ENCODE measurements around the gene OXCT2.
"Not testable (repeated sequence)": the region's sequence is repeated elsewhere in the genome, so short reads cannot be mapped to it uniquely, and the experiment has no call there.

OXCT2 gene

DNA sequence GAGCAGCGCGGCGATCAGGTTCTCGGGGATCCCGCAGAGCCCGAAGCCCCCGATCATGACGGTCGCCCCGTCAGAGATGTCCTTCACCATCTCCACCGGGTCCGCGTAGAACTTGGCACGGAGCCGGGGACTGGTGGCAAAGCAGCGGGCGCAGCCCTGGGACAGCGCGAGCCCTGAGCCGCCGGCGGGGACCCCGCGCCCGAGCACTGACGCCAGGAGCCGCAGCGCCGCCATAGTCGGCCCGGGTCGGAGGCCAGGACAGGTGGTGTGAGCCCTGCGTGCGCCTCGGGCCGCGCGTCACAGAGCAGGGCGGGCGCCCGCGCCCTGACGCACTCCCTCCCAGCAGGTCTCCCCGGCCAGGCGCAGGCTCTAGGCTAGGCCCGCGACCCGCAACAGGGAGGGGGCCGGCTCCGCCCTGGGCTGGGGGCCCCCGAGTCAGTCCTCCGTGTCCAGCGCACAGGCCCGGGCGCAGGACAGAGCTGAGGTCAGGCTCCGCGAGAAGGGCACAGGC is at the start of gene OXCT2:
OXCT2 (minus strand) TSS at position 327 of the 511 bp plus-strand sequence; CDS start at position 234, 93 bp downstream.
- DNase-seq: not testable (repeated sequence)

- DNase-seq: no peak
Measured at GRCh38 chr1:39819091-39819812, 48.1 kb upstream of the OXCT2 start.

- DNase-seq: no peak
Measured at GRCh38 chr1:39818482-39818881, 47.3 kb upstream of the OXCT2 start.

DNA sequence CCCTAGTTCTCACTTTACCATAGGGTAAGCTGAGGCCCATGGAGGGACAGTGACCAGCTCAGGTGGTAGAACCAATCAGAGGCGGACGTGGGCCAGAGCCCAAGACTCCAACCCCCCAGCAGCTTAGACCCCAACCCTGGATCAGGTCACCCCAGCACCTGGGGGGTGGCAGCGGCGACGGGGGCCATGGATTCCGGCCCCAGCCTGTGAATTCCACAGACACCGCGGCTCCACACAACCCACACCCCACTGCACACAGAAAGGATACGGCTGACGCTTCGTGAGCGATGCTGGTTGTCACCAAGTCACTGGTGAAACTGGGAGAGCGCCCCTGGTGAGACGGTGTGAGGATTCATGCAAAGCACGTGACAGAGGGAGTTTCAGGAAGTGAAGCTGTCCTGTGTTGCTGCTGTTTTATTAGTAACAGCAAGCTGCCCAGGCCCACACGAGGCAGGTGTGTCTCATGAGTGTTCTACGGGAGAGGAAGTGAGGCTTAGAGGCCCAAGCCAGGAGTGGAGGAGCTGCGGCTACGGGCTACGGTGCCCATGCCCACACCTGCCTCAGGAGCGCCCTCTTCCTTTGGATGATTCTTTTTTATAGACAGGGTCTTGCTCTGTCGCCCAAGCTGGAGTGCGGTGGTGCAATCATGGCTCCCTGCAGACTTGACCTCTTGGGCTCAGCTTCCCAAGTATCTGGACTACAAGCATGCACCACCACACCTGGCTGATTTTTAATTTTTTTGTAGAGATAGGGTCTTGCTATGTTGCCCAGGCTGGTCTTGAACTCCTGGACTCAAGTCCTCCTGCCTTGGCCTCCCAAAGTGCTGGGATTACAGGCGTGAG is 46.2 kb upstream of the OXCT2 start:
- DNase-seq: peak; percentile 58

DNA sequence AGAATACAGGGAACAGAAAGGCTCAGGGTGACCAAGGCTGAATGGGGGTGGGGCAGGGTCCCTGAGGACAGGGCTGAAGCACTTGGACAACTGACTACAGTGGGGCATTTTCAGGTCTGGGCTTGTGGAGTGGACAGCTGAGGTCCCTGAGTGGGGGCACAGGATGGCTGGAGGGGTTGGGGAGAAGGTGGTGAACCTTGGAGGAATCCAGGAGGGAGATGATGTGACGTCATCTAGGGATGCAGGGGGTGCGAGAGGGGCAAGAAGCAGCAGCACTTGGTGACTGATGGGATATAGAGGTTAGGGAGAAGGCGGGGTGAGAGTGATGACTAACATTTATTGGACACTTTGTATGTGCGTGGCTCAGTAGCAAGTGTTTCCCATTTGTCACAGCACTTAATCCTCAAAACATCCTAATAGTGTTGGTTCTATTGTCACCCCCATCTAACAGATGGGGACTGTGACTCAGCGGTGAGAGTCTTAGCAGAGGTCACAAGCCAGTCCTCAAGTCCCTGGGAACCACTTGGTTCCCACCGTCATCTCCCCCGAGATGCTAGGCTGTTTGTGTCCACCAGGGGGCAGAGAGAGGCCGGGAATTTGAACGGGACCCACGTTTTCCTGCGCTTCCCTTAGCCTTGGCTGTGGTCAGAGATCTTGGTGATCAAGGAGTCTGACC is 45.4 kb upstream of the OXCT2 start:
- DNase-seq: peak; percentile 34

DNA sequence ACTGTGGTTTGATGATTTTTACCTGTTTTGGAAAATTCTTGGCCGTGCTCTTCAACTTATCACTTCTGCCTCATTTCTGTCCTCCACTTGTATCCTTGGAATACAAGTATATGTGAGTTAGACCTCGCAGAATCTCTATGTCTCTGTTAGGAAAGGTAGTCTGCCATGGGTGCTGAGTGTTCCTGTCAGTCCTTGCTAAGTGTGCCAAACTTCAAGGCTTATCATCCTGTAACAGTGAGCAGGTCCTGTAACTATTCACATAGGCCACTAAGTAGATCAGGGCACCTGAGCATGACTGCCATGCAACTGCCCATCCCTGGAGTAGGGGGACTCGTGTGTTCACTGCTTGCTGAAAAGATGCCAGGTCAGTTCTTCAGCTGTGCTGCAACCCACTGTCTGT is 41.8 kb upstream of the OXCT2 start:
- DNase-seq: no peak

DNA sequence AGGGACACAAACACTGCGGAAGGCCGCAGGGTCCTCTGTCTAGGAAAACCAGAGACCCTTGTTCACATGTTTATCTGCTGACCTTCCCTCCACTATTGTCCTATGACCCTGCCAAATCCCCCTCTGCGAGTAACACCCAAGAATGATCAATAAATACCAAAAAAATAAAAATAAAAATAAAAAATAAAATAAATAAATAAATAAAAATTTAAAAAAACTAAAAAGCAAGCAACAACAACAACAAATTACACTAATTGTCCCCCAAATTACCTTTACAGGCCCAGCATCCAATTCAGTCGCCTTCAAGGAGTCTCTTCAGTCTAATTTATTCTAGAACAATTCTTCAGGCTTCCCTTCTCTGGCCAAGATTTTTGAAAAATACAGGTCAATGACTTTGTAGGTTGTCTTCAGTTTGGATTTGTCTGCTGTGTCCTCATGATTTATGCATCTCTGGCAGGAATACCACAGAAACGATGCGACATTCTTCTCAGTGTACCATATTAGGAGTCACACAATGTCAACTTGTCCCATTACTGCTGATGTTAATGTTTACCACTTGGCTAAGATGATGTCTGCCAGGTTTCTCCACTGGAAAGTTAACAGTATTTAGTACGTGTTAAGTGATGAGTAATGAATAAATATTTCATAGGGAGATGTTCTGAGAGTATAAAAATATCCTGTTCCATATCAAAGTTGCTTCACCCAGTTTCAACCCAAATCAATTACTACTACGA is 37.8 kb upstream of the OXCT2 start:
- no peak for DNase-seq

DNA sequence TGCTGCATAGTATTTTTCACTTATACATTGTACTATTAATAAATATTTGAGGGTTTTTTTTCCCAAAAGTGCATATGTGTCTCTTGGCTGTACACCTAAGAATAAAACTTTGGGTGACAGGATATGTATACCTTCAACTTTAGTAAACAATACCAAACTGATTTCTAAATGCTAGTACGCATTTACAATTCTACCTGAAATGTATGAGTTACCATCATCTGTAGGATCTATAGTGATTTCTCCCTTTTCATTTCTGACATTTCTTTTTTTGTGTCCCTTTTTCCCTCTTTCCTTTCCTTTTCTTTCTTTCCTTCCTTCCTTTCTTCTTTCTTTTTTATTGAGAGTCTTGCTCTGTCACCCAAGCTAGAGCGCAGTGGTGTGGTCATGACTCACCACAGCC is 34.2 kb upstream of the OXCT2 start:
- no peak for DNase-seq

- no peak for DNase-seq
Measured at GRCh38 chr1:39802496-39803260, 31.5 kb upstream of the OXCT2 start.

- no peak for DNase-seq
Measured at GRCh38 chr1:39800471-39800835, 29.3 kb upstream of the OXCT2 start.

GRCh38 chr1:39799770-39800470 is 28.8 kb upstream of the OXCT2 start:
- DNase-seq: peak; percentile 58

- peak; percentile 87 for DNase-seq
Measured at GRCh38 chr1:39798859-39799769, 28.0 kb upstream of the OXCT2 start.

DNA sequence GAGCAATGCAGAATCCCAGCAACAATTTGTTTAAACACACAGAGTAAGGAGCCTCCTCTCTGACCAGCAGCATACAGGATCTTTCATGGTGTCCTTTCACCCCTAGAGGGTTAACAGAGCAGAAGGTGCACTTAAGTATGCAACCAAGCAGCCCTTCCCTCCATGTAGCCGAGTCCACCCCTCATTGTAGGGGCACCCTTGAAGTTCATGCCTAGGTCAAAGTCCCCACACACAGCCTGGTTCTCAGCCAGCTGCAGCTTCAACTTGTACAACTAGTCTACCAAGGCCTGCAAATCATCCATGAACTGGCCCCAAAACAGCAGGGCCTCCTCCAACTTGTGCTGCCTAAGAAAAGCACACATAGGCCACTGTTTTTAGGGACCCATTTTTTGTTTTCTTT is 24.5 kb upstream of the OXCT2 start:
- DNase-seq: no peak

DNA sequence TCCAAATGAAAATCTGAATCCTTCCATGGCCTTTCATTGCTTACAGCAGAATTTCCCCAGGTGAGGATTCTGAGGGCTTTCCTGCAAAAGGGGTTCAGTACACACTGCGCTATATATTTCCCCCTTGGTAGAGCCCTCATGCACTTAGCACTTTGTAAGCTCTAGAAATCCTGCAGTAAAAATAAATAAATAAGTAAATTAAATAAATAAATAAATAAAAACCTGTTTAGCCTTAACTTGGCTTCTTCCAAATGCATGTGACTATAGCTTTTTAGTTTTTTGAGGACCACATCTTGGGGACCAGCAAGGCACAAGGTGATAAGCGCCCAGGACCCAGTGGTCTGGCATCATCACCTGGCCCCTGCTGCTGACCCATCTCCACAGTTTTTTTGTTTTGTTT is 20.7 kb upstream of the OXCT2 start:
- no peak for DNase-seq

GRCh38 chr1:39789571-39790110 is 18.5 kb upstream of the OXCT2 start:
- no peak for DNase-seq

DNA sequence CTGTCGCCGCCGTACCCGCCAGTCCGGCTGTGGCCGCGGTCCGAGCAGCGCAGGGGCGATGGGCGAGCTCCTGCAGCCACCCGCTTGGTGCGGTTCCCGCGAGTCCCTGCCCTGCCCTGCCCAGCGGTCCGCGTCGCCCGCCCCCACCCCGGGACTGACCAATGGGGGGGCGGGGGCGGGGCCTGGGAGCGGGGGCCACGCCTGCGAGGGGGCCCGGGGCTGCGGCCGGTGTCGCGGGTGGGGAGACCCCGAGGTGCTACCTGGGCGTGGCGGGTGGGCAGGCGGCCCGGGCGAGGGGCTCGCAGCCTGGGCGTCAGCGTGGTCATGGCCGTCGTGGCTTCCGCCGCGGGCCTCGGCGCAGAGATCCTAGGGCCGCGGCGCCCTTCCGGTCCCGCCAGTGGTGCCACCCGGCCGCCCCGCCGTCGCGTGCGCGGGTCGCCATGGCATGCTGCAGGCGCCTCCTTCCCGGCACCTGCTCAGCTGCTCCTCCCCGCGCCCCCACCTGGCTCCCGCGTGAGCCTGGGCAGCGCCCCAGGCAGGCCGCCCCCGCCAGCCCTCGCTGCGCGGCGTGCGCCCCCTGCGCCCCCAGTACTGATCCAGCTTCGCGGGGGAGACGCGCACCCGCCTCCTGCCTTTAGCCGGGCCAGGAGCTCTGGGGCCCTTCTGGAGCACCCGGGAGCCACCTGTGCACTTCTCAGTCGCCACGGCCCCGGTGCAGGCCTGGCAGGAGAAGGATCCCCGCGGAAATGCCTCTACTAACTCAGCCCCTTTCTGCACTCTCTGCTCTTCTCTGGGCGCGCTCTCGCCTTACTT is 17.8 kb upstream of the OXCT2 start, which contains the start of gene BMP8B:
BMP8B (minus strand) TSS at position 108 of the 813 bp plus-strand sequence. CDS start 380 bp downstream, outside the sequence.
- peak; percentile 34 for DNase-seq

DNA sequence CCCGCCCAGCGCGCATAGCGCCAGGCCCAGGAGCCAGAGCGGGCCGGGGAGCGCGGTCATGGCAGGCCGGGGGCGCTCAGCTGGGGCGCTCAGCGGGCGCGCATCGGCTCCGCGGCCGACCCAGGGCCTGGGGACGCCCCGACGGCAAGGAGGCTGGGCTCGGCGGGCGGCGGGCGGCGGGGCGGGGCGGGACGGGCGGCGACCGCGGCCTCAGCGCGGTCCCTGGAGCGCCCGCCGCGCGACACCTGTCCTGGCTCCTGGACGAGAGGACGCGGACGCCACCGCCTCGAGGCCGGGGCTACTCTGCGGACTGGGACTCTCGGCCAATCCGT is 17.2 kb upstream of the OXCT2 start:
- no peak for DNase-seq

DNA sequence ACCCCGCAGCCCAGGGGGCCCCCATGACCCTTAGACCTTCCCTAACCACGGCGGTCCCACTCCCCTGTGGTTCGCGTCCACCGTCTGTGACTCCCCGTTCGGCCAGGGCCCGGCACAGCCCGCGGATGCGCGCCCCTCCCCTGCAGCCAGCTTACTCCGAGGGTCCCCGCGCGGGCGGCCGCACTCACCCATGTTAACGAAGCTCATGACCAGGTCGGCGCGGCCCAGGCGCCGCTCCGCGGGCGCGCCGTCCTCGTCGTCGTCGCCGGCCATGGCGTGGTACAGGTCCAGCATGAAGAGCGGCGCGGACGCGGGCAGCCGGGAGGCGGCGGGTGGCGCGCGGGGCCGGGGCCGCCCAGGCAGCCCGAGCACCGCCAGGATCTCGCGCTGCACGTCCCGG is 16.8 kb upstream of the OXCT2 start:
- DNase-seq: not testable (repeated sequence)

DNA sequence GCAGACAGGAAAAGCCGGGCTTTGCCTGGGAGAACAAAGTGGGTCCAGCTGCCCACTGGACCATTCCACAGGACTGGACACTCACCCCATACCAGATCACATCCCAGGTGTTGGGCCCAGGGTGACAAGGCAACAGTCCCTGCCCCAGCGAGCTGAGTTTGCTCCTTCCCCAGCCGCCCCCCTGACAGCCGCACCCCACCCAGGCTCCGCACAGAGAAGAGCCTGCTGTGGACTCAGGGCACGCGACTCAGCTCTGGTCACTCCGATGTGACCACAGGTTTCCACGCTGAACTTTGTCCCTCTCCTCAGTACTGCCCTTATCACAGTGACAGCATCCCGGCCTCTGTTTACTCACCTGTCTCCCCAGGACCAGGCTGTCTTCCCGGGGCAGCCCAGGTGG is 16.3 kb upstream of the OXCT2 start:
- DNase-seq: no peak

Measured in activated effector memory CD4-positive, alpha-beta T cell treated with Interleukin-2 at 50 U/mL for 16 hours (primary cell).